HG03025 (cell line): ENCODE results near the gene CACNA1C.

Experiments
- ATAC-seq: cut with Tn5 transposase; IDR thresholded peaks from one replicate; pipeline ENCODE4 v1.9.1; 2021; ENCODE audit warnings: mild to moderate bottlenecking, moderate library complexity; ENCODE audit not compliant: unreplicated experiment, low FRiP score

The CACNA1C gene

DNA sequence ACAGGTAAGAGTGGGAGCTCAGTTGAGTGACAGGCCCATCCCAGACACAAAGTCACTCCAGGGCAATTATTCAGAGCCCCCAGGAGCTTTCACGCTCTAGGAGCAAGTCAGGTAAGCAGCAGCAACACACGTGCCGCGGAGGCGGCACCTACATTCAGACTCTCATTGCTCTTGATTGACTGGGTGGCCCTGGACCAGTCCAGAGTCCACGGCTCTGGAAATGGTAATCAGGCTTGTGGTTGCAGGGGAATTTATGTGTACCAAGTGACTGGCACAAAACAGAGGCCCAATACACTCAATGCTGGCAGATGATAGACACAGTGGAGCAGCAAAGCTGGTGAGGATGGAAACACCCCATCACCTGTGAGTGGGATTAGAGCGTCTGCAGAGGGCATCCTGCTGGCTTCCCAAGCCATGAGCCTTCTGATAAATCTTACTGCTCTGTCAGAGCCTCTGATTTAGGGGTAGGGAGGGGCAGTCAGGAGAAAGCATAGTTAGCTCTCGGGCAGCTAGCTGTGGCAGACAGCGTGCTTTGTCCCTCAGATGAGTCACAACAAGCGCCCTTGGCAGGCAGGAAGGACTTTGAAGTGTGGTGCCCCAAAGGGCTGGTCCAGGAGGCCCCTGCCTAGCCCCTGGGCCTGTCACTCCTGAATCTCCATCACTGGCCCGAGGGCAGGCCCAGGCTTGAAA lies 344.7 kb downstream of the CACNA1C start:
- no peak for ATAC-seq

- ATAC-seq, result no peak
These were observed 348.3 kb downstream of the CACNA1C start for GRCh38 chr12:2401040-2401439.

DNA sequence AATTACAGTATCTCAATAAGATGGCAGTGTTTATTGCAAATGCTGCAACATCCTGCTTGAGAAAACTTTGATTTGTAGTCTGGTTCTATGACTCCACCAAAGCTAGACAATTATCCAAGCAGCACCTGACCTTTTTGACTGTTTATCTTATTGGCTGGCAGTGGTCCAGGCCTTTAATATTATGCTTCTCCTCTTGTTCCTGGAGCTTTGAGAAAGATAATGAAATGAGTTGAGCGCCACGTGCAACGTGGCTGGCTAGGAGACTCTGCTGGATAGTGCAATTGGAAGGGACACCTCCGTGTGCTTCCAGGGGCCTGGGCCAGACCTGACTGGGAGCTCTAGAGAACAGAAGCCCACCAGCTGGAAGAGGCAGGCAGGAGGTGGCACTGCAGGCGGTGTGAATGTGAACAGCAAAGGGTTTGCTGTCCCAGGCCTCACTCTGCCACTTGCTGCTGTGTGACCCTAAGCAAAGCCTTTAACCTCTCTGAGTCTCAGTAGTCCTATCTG lies 349.3 kb downstream of the CACNA1C start:
- ATAC-seq, result no peak

GRCh38 chr12:2403221-2403976 lies 350.6 kb downstream of the CACNA1C start:
- no peak for ATAC-seq

- ATAC-seq, result no peak
These were observed 352.3 kb downstream of the CACNA1C start for GRCh38 chr12:2405039-2405438.

DNA sequence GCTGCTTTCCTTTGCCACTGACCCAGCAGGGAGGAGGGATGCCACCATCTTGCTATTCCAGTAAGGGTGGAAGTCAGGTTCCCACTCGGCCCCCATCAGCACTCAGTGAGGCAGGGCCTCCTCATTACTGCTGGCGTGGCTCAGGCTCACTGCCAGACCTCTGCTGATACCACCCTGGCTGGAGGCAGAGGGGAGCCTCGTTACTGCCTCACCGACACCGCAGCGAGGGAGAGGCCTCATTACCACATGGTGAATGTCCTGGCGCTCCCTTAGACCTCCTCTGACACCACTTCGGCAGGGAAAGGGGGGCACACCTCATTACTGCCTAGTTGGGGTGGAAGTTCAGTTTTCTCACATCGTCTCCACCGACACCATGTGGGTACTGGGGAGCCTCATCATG lies 354.1 kb downstream of the CACNA1C start:
- ATAC-seq, result no peak

- no peak for ATAC-seq
These were observed 355.5 kb downstream of the CACNA1C start for GRCh38 chr12:2408262-2408661.

DNA sequence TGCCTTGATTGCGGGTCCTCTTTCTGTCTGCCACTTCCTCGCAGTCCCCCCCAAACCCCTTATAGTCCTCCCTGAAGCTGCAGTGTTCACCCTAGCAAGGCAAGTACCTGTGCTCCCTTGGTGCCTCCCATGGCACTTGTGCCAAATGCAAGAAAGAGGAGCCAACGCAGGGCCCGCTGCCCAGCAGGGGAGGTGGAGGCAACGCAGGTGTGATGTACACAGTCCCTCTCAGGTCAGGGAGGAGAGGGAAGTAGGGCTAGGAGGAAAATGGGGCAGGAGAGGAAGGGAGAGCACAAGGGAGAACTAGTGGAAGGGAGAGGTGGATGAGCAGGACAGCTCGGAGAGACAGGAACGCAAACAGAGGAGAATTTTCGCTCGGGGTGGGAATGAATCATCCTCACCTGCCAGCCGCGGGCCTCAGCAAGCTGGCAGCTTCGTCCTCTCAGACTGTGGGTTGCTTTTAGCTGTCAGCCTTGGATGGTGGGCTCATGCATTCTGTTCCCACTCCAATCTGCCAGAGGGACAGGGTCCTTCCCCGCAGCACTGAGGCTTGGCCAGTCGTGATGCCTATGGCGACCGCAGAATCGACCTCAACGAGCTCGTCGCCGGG lies 357.0 kb downstream of the CACNA1C start:
- no peak for ATAC-seq

DNA sequence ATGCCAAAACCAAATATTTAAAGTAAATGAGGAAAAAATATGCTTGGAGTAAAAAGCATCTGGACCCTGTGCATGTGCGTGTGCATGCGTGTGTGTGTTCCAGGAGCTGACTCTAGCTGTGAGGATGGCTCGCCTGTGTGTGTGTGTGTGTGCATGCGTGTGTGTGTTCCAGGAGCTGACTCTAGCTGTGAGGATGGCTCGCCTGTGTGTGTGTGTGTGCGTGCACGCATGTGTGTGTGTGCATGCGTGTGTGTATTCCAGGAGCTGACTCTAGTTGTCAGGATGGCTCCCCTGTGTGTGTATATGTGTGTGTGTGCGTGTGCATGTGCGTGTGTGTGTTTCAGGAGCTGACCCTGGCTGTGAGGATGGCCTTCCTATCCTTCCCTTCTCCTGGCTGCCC lies 357.7 kb downstream of the CACNA1C start:
- no peak for ATAC-seq

DNA sequence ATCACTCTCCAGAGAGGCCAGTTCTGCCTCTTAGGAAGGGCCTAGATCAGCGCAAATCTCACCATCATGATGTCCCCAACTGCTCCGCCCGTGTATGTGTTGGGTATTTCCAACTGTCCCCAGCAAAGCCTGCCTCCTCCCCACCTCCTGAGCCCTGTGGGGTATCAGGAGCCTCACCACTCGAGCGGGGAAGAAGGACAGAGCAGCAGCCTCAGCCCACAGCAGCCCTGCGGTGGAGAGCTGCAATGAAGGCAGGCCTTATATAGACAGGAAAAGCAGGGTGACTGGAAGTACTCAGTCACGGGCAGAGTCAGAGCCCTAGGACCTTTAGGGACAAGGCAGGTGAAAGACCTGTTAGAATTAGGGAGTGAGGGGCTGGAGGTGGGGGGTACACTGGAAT lies 358.2 kb downstream of the CACNA1C start:
- ATAC-seq, result no peak

GRCh38 chr12:2411616-2412304 lies 359.0 kb downstream of the CACNA1C start:
- ATAC-seq, result no peak

DNA sequence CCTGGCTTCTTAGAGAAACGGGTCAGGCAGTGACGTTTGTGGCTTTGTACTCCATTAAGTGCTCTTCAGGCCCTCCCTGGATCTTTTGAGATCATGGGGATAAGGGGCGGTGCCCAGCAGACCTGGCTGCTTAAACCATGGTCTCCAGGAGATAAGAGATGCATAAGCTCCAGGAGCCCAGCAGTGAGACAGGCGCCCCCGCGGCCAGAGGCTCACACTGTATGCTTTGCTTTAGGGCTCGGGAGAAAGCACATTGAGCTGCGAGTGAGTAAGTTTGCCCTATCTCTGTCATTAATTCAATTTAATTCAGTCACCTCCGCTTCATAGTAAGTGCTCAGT lies 359.5 kb downstream of the CACNA1C start:
- no peak for ATAC-seq

DNA sequence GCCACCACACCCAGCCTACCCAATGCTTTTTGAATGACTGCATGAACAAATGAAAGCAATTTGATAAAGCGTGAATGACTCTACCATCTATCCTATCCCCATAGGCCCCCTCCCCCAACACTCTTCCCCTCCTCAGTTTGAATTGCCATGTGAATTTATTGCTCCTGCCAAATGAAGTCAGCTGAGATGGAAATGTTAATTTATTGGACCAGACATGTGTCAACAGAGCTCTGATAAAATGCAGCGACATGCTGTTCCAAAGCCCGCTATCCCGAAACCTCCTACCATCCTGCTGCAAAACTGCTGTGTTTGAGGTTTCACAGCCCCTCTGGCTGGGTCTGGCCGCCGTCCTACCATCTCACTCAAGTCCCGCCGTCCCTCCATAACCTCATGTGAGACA lies 360.5 kb downstream of the CACNA1C start:
- no peak for ATAC-seq

- no peak for ATAC-seq
These were observed 361.4 kb downstream of the CACNA1C start for GRCh38 chr12:2413999-2414792.

- ATAC-seq, result no peak
These were observed 362.2 kb downstream of the CACNA1C start for GRCh38 chr12:2414810-2415567.

DNA sequence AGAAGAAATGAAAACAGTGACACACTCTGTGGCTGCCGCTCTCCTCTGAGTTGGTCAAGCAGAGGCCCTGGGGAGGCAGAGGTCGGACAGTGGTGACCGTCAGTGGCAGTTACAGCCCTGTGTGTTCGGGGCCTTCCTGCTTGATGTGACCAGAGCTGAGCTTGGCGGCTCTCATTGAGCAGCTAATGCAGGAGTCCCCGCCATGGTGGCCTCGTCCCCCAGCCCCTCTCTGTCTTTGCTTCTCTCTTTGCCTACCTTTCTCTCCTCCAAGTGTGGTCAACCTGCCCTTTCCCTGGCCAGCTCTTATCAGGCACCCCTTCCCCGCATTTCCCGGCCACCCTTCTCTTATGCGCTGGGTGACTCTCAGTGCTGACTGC lies 362.8 kb downstream of the CACNA1C start:
- no peak for ATAC-seq

- ATAC-seq, result no peak
These were observed 363.4 kb downstream of the CACNA1C start for GRCh38 chr12:2416158-2416557.

DNA sequence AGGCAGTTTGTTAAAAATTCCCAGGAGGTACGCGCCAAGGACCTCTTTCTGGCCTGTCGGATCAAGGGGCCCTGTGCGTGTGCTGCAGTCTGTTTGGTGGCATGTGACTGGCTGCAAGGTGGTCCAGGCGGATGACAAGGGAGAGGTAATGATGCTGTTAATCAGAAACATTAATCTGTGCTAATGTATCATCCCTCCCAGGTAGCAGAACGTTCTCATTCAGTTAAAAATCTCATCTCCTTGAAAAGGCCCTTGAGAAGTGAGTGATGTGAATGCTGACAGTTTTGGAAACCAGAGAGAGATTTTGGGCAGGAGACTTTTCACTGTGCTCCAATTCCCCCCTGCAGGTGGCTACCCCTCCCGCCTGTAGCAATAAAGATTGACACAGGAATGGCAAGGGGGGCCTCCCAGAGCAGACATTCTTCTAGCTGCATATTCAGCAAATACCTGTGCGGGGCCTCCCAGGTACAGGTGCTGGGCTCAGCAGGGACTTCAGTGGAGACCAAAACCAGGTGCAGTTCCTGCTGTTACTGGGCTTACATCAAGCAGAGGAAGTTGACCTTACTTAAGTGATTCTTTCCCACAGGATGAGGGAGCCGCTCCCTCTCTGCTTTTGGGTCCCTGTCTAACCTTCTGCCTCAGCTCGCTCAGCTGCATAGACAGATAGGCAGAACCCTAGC lies 364.8 kb downstream of the CACNA1C start:
- no peak for ATAC-seq

DNA sequence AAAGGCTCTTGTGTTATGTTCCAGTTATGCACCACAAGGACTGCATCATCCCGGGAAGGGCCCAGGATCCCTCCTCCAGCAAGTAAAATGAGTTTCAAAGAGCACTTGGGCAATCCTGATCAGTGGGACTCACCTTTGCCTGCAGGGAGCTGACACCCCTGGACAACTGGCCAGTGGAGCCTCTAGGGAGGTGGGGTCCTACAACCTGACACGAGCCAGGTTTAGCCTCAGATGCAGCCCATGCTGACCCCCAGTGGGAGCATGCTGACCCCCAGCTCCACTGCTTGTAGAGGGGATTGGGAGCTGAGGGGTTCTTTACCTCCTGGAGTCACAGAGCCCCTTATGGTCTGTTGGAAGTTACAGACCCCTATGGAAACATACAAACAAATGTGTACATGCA lies 365.8 kb downstream of the CACNA1C start:
- no peak for ATAC-seq
